Bronchial epithelial cell (primary cell): ENCODE data around the gene TGFBI. TPM values are rescaled to one million over a fixed set of nuclear protein-coding genes. Genes with fewer than 3 reads are reported as not detected.

Source experiments
- DNase-seq: peaks from one replicate; pipeline ENCODE4 v3.0.0-alpha.2; 2010; ENCODE audit warnings: low read depth
- FAIRE-seq: peaks from 2 replicates; lab custom pipeline; 2011; peaks lifted over from hg19 to GRCh38; lab: Jason Lieb, UNC
- H3K27me3 ChIP-seq: 2 replicates; pipeline ENCODE4 v1.5.1; 2011; ENCODE audit warnings: low read length; ENCODE audit not compliant: control insufficient read depth, insufficient read depth
- H3K36me3 ChIP-seq: 2 replicates; pipeline ENCODE4 v1.5.1; 2011; ENCODE audit warnings: low read length; ENCODE audit not compliant: control insufficient read depth, insufficient read depth
- H3K4me3 ChIP-seq: 2 replicates; pipeline ENCODE4 v1.5.1; 2011; ENCODE audit warnings: mild to moderate bottlenecking, low read depth, low read length, control low read depth
- total RNA-seq: library from RNA; depleted of rRNA; stranded (reverse); fragments of >200 nt; gene quantifications from 2 replicates; pipeline ENCODE4 v1.2.1, GENCODE V29; 2014
- TF ChIP-seq, protein P1 (sequence below): IDR thresholded peaks from 2 replicates; pipeline ENCODE4 v1.5.1; 2011; ENCODE audit warnings: mild to moderate bottlenecking, moderate library complexity, low read length, control low read depth, inconsistent platforms; ENCODE audit not compliant: insufficient read depth, severe bottlenecking

The TGFBI gene
- total RNA-seq, 1 donor from 2014 or later: 218 TPM

GRCh38 chr5:136064510-136064909, 35.7 kb downstream of the TGFBI start:
- no peak for DNase-seq
- Histone ChIP-seq H3K36me3 (peaks cover 18% of the 10 kb centered on the region), H3K4me3 (no peak overlapping the region), H3K27me3 (no peaks in the 10 kb centered on the region)
- no peak for FAIRE-seq
- TF ChIP-seq, protein P1, sequence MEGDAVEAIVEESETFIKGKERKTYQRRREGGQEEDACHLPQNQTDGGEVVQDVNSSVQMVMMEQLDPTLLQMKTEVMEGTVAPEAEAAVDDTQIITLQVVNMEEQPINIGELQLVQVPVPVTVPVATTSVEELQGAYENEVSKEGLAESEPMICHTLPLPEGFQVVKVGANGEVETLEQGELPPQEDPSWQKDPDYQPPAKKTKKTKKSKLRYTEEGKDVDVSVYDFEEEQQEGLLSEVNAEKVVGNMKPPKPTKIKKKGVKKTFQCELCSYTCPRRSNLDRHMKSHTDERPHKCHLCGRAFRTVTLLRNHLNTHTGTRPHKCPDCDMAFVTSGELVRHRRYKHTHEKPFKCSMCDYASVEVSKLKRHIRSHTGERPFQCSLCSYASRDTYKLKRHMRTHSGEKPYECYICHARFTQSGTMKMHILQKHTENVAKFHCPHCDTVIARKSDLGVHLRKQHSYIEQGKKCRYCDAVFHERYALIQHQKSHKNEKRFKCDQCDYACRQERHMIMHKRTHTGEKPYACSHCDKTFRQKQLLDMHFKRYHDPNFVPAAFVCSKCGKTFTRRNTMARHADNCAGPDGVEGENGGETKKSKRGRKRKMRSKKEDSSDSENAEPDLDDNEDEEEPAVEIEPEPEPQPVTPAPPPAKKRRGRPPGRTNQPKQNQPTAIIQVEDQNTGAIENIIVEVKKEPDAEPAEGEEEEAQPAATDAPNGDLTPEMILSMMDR: peak; percentile 24

GRCh38 chr5:136065588-136065987, 36.8 kb downstream of the TGFBI start:
- FAIRE-seq (peak; percentile 36), DNase-seq (no peak)

GRCh38 chr5:136066661-136067271, 38.0 kb downstream of the TGFBI start:
- H3K36me3 ChIP-seq: peaks cover 8% of the 10 kb centered on the region
- peak; percentile 53 for DNase-seq
- H3K27me3 ChIP-seq: no peaks in the 10 kb centered on the region
- H3K4me3 ChIP-seq: no peak overlapping the region
- TF ChIP-seq, protein P1: peak; percentile 41
- peak; percentile 75 for FAIRE-seq

More at GRCh38 chr5:136065588-136065987, 36.8 kb downstream of the TGFBI start:
- Histone ChIP-seq H3K27me3 (no peaks in the 10 kb centered on the region), H3K36me3 (peaks cover 15% of the 10 kb centered on the region), H3K4me3 (no peak overlapping the region)
- TF ChIP-seq, protein P1: no peak

GRCh38 chr5:136067422-136067821, 38.6 kb downstream of the TGFBI start:
- DNase-seq (no peak), FAIRE-seq (no peak)
- TF ChIP-seq, protein P1: no peak
- Histone ChIP-seq H3K4me3 (no peak overlapping the region), H3K27me3 (no peaks in the 10 kb centered on the region), H3K36me3 (peaks cover 3% of the 10 kb centered on the region)

DNA sequence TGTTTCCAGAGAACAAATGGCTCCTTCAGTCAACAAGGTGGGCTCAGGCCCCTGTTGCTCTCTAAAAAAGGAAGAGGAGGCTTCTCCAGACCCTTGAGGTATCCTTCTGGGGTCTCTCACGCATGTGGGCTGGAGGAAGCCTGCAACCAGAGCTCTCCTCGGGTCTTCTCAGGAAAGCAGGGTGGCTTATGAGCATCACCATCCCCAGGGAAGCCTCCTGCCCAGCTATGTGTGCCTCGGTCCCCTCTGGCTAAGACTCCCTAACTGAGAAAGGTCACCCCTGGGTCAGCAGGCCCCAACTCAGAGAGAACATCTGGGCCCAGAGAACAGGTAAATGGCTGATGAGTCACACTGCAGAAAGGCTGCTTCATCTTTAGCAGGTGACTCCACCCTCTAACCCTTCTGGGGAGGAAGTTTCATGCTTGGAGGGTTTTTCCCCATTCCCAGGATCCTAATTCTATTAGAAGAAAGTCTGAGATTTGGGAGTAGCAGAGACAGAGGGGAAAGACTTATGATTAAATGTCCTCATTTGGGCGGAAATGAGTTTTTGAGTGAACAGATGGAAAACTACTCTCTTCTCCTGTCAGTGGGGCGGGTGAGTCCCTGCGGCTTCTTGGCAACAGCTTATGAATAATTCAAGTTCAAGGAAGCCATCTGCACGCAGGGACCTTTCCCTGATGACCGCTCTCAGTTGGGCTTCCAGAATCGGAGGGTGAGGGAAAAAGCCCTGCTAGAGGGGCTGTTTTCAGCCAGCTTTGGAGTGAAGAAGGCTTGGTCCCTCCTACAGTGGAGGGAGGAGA, 41.9 kb downstream of the TGFBI start:
- TF ChIP-seq, protein P1: no peak
- Histone ChIP-seq H3K4me3 (no peak overlapping the region), H3K27me3 (no peaks in the 10 kb centered on the region), H3K36me3 (no peaks in the 10 kb centered on the region)
- no peak for FAIRE-seq
- DNase-seq: peak; percentile 53
